ENCODE data around the gene STPG2.

STPG2 gene

DNA sequence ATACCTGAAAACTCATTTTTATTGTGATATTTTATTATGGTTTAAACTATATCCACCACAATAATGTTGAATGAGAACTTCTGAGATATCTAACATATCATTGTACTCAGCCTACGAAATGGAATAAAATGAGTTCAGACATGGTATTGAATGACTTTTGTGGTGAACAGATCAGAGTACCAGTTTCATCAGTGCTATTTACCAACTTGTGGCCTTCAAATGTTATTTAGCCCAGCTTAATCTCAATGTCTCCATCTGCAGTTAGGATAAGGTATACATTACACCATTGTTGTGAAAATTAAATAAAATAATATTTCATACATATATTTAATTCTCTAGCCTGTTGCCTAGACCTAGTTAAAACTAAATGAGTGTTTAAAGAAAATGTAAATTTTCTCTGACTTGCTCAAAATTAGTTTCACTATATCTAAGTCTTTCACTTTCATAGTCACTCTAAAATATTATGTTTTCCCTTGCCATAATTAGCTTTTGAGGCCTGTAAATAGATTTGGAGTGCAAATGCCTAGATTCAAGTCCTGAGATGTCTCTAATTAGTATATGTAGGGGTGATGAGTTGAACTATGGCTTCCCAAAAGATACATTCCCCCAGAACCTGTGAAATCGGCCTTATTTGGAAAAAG, 594.2 kb downstream of the STPG2 start:
- TF ChIP-seq POLR2A (IDR thresholded peaks at IDR 0.05; ENCODE audit: low read depth, low read length), result no peak
- DNase-seq (ENCODE audit: insufficient read length, low spot score) (no peak), FAIRE-seq (no peak)

DNA sequence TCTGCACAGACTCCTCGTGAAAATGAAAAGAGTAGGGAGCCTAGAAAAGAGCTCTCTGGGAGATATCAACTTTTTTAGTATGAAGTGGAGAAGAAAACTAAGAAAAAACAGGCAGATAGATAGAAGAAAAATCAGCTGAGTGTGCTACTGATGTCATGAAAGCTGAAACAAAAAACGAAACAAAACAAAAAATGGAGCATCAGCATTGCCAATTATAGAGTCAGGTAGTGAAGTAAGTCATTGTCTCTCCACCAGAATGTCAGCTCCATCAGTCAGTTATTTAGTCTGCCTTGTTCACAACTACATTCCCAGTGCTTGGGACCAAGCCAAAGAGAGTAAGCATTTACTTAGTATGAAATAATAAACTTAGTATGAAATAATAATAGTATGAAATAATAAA, 595.1 kb downstream of the STPG2 start:
- no peak for TF ChIP-seq POLR2A (IDR thresholded peaks at IDR 0.05; ENCODE audit: low read depth, low read length)
- FAIRE-seq (no peak), DNase-seq (ENCODE audit: insufficient read length, low spot score) (no peak)

DNA sequence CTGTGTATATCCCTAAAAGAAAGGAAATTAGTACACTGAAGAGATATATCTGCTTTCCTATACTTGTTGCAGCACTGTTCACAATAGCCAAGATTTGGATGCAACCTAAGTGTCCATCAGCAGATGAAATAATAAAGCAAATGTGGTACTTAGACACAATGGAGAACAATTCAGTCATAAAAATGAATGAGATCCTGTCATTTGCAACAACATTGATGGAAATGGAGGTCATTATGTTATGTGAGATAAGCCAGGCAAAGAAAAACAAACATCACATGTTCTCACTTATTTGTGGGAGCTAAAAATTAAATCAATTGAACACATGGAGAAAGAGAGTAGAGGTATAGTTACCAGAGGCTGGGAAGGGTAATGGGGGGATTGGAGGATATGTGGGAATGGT, 611.9 kb downstream of the STPG2 start:
- no peak for FAIRE-seq
- no peak for DNase-seq (ENCODE audit: insufficient read length, low spot score)
- TF ChIP-seq POLR2A (IDR thresholded peaks at IDR 0.05; ENCODE audit: low read depth, low read length), result no peak

DNA sequence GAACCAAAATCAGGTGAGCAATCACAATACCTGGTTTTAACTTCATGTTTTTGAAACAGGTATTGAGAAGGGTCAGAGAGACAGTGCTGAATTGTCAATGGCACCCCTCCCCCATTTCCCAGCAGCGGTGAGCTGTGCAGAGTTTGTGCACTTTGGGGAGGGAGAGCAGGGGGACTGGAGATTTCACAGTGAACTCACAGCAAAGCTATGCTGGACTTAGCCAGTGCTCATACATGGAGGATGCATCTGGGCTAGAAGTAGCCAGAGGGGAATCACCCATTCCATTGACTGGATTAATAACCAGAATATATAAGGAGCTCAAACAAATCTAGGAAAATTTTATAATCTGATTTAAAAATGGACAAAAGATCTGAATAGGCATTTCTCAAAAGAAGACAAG, 612.6 kb downstream of the STPG2 start:
- no peak for TF ChIP-seq POLR2A (IDR thresholded peaks at IDR 0.05; ENCODE audit: low read depth, low read length)
- FAIRE-seq (no peak), DNase-seq (ENCODE audit: insufficient read length, low spot score) (no peak)

DNA sequence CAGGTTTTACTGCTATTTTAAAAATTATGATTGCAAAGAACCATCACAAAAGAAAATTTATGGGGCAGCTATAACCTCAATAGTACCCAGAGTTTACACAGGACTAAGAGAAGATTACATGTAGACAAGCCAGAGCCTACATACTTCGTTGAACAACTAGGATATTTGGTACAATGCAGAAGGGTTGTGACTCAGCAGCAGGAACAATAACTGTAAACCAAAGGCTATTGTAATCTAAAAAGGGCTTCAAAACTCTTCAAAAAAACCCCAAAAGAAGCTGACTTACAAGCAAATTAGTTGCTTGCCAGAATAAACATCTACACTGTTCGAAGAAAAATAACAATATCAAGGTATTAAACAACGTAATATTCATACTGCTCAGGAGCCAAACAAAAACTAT, 618.0 kb downstream of the STPG2 start:
- DNase-seq (ENCODE audit: insufficient read length, low spot score) (no peak), FAIRE-seq (no peak)
- no peak for TF ChIP-seq POLR2A (IDR thresholded peaks at IDR 0.05; ENCODE audit: low read depth, low read length)

DNA sequence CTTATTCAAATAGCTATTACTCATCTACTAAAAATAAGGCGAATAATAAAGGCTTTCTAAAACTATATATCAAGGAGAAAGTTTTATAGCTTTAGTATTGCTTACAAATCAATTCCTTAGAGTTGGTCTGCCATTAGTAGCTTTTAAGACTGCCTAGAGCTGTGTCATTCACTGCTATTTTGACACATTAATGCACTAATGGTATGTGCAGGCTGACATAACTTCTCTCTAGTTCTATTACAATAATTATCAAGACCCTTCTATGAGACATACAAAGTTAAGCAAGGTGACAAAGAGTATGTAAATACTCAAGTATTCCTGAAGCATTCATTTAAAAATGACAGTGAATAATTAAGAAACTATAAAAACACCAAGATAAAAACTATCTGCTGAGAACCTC, 625.3 kb downstream of the STPG2 start:
- FAIRE-seq (no peak), DNase-seq (ENCODE audit: insufficient read length, low spot score) (no peak)
- TF ChIP-seq POLR2A (IDR thresholded peaks at IDR 0.05; ENCODE audit: low read depth, low read length), result no peak

DNA sequence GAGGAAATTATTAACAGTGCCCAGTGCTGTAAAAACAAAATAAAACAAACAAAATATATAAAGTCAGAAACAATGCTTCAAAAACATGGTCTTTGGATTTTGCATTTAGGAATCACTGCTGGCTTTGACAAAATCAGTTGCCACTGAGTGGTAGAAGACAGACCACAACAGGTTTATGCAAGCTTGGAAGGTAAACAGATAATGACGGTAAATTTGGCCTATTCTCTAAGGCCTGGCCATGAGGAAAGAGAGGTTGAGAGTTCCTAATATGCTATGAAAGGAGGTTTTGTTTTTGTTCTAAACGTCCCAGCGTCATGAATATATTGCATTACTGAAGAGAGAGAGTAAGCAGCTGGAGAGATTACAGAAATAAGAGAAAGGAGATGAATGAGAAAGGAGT, 629.4 kb downstream of the STPG2 start:
- FAIRE-seq (no peak), DNase-seq (ENCODE audit: insufficient read length, low spot score) (no peak)
- TF ChIP-seq POLR2A (IDR thresholded peaks at IDR 0.05; ENCODE audit: low read depth, low read length), result no peak

Measured in H54 (cell line).